Measurements from ENCODE around the gene CCDC187. TPM values are rescaled to one million over a fixed set of nuclear protein-coding genes. Genes with fewer than 3 reads are reported as not detected.
A peak's percentile ranks its signal among the peaks of the same experiment; 100 is the strongest.

CCDC187 gene
- total RNA-seq, 6 experiments from 2014 or later, result 0.09 to 0.80 (median 0.62) TPM; not detected in 3

DNA sequence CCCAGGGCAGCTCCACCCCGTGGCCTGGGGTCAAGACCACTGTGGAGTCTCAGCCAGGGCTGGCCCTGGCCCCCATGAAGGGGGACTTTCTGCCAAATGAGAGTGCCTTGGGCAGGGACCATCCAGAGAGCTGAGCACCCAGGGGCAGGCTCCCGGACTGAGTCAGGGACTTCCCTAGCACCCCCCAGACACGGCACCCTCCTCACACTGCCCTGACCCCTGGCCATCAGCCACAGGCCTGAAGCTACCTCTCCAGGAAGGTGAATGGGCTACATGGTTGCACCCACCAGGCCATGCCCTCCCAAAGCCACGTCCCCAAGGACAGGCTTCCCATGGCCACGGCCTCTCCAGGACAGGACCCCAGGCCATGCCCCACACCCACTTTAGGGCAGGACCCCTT lies 9.5 kb downstream of the CCDC187 start:
- Histone ChIP-seq H3K9me3 (no peaks in the 10 kb centered on the region), H3K27me3 (no peaks in the 10 kb centered on the region), H3K36me3 (no peaks in the 10 kb centered on the region), H3K4me1 (peaks cover 0 to 19% (median 8%) of the 10 kb centered on the region in 4 donors), H3K4me3 (no peak overlapping the region), H3K27ac (peak overlapping the region in 2 of 3 donors; percentile 82 to 95)
- DNase-seq, result no peak
- intact Hi-C loops (cut with DNase I), result no loop called here
- TF ChIP-seq, protein P1, sequence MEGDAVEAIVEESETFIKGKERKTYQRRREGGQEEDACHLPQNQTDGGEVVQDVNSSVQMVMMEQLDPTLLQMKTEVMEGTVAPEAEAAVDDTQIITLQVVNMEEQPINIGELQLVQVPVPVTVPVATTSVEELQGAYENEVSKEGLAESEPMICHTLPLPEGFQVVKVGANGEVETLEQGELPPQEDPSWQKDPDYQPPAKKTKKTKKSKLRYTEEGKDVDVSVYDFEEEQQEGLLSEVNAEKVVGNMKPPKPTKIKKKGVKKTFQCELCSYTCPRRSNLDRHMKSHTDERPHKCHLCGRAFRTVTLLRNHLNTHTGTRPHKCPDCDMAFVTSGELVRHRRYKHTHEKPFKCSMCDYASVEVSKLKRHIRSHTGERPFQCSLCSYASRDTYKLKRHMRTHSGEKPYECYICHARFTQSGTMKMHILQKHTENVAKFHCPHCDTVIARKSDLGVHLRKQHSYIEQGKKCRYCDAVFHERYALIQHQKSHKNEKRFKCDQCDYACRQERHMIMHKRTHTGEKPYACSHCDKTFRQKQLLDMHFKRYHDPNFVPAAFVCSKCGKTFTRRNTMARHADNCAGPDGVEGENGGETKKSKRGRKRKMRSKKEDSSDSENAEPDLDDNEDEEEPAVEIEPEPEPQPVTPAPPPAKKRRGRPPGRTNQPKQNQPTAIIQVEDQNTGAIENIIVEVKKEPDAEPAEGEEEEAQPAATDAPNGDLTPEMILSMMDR (IDR thresholded peaks at IDR 0.05), result no peak
- TF ChIP-seq POLR2A (IDR thresholded peaks at IDR 0.05), result no peak
- WGBS (ENCODE audit: insufficient coverage, low coverage, low lambda C conversion rate, missing lambda C conversion rate), result 44% methylated on average over 1 of the region's 5 CpGs
- ATAC-seq, result no peak

DNA sequence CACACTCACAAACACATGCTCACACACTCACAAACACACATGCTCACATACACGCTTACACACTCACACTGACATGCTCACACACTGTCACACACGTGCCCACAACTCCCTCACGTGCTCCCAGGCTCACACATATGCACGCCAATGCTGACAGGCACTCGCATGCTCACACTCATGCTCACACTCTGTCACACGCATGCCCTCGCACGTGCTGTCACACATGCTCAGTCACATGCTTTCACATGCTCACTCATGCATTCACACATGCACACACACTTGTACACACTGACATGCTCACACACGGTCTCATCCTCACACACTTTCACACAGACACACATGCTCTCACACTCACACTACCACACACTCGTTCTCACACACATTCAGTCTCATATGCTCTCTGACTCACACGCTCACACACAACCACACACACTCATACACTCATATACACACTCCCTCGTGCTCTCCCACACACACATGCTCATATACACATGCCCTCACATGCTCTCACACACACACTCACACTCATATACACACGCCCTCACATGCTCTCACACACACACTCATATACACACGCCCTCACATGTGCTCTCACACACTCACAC lies 10.3 kb downstream of the CCDC187 start:
- H3K27ac ChIP-seq, result no peak overlapping the region
- DNase-seq (no peak), ATAC-seq (no peak)
- H3K36me3 ChIP-seq, result no peaks in the 10 kb centered on the region
- no peaks in the 10 kb centered on the region for H3K27me3 ChIP-seq
- H3K9me3 ChIP-seq, result no peaks in the 10 kb centered on the region
- no peak for TF ChIP-seq POLR2A (IDR thresholded peaks at IDR 0.05)
- TF ChIP-seq, protein P1 (IDR thresholded peaks at IDR 0.05), result no peak
- no peak overlapping the region for H3K4me3 ChIP-seq
- intact Hi-C loops (cut with DNase I), result no loop called here
- WGBS (ENCODE audit: insufficient coverage, low coverage, low lambda C conversion rate, missing lambda C conversion rate), result 87% methylated on average over 14 of the region's 14 CpGs
- peaks cover 0 to 19% (median 8%) of the 10 kb centered on the region in 4 donors for H3K4me1 ChIP-seq

DNA sequence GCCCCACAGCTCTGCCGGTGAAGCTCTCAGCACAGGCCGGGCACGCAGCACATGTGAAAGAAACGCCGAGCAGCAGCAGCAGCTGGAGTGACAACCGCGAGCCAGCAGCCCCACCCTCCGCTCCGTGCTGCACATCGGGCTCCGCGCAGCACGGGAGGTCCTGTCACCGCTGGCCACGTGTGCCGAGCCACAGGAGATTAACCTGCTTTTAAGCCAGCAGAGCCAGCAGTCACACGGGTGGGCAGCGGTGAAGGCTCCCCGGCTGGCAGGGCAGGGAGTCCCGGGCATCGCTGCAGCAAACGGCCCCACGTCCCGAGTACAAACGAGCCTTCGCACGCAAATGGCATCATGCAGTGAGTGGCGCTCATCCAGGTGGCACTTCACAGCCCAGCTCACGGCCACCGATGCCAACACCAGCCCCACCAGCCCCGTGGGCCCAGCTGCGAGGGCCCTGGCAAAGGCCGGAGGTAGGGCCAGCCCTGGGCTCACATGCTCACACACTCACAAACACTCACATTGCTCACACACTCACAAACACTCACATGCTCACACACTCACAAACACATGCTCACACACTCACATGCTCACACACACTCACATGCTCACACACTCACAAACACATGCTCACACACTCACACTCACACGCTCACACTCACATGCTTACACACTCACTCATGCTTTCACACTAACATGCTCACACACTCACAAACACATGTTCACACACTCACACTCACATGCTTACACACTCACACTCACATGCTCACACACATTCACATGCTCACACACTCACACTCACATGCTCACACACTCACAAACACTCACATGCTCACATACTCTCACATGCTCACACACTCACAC lies 11.1 kb downstream of the CCDC187 start:
- peak in 1 of 3 donors; percentile 21 for DNase-seq
- Histone ChIP-seq H3K27ac (no peak overlapping the region), H3K4me3 (no peak overlapping the region), H3K27me3 (no peaks in the 10 kb centered on the region), H3K36me3 (no peaks in the 10 kb centered on the region), H3K9me3 (no peaks in the 10 kb centered on the region), H3K4me1 (peaks cover 0 to 19% (median 8%) of the 10 kb centered on the region in 4 donors)
- no peak for ATAC-seq
- TF ChIP-seq, protein P1 (IDR thresholded peaks at IDR 0.05), result no peak
- no peak for TF ChIP-seq POLR2A (IDR thresholded peaks at IDR 0.05)
- 60% methylated on average over 1 of the region's 34 CpGs for WGBS (ENCODE audit: insufficient coverage, low coverage, low lambda C conversion rate, missing lambda C conversion rate)
- intact Hi-C loops (cut with DNase I), result no loop called here

DNA sequence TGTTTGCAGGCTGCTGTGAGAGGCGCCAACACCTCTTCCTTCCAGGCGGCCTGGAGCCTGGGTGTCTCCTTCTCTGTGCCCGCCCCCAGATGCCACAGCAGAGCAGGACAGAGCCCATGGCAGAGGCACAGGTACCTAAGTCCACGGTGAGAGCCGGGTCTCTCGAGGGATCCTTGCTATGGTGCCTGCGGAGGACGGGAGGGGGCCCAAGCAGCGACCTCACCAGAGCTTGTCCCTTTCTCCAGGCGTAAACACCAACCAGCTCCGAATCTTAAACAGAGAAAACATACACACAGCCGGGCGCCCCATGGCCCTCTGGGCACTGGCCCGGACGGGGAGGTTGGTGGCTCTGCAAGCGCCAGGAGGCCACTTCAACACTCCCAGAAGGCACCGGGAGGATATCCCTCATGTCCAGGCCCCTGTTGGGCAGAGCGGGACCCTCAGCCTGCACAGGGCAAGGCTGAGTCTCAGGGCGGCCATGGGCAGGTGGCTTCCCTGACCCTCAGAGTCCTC lies 11.8 kb downstream of the CCDC187 start:
- Histone ChIP-seq H3K4me1 (peaks cover 0 to 19% (median 8%) of the 10 kb centered on the region in 4 donors), H3K27ac (no peak overlapping the region), H3K9me3 (no peaks in the 10 kb centered on the region), H3K4me3 (no peak overlapping the region), H3K36me3 (no peaks in the 10 kb centered on the region), H3K27me3 (no peaks in the 10 kb centered on the region)
- peak in 1 of 3 donors; percentile 33 for DNase-seq
- intact Hi-C loops (cut with DNase I), result no loop called here
- WGBS (ENCODE audit: insufficient coverage, low coverage, low lambda C conversion rate, missing lambda C conversion rate), result 81% methylated on average over 7 of the region's 19 CpGs
- TF ChIP-seq POLR2A (IDR thresholded peaks at IDR 0.05), result no peak
- TF ChIP-seq, protein P1 (IDR thresholded peaks at IDR 0.05), result no peak
- ATAC-seq, result peak in 1 of 4 donors; percentile 1

All from right lobe of liver (tissue), 6 donors.